H1 (cell line): ENCODE results near the gene CDR2L. TPM values are rescaled to one million over a fixed set of nuclear protein-coding genes. Genes with fewer than 3 reads are reported as not detected.

Experiments
- CTCF ChIA-PET: fragments of 300-600 bp; sonication (Branson Sonifier 250); formaldehyde crosslinking; loops from one replicate; lab custom pipeline; 2021; ENCODE audit not compliant: partially characterized antibody; lab: Charles Lee
- POLR2A ChIA-PET: fragments of 300-600 bp; sonication (Branson Sonifier 250); formaldehyde crosslinking; loops from one replicate; lab custom pipeline; 2021; ENCODE audit warnings: inconsistent platforms; ENCODE audit not compliant: partially characterized antibody; lab: Charles Lee
- DNase-seq, 2 experiments: peaks; one replicate each; pipeline versions ENCODE4 v3.0.0 to v3.0.0-alpha.2; 2010 to 2022; ENCODE audit warnings: low spot score in 2 of 2, low read depth in 1 of 2, mixed read lengths in 1 of 2
- FAIRE-seq: peaks from 2 replicates; lab custom pipeline; 2011; peaks lifted over from hg19 to GRCh38; lab: Jason Lieb, UNC
- H2AFZ ChIP-seq: 2 replicates; pipeline ENCODE4 v1.8.1; 2012; ENCODE audit warnings: low read length, inconsistent platforms
- H2AK5ac ChIP-seq: 2 replicates; pipeline ENCODE4 v1.6.1; 2013; ENCODE audit warnings: low read depth, low read length
- H2BK120ac ChIP-seq: replicated peaks from 2 replicates; pipeline ENCODE3; 2013; ENCODE audit warnings: low read depth, low read length, inconsistent platforms
- H2BK12ac ChIP-seq: 2 replicates; pipeline ENCODE4 v1.6.1; 2013; ENCODE audit warnings: low read depth, low read length
- H2BK15ac ChIP-seq: 2 replicates; pipeline ENCODE4 v1.6.1; 2013; ENCODE audit warnings: low read length
- H2BK20ac ChIP-seq: 2 replicates; pipeline ENCODE4 v1.6.1; 2013; ENCODE audit warnings: low read length
- H2BK5ac ChIP-seq: 2 replicates; pipeline ENCODE4 v1.6.1; 2013; ENCODE audit warnings: low read depth, low read length
- H3K14ac ChIP-seq: 2 replicates; pipeline ENCODE4 v1.6.1; 2013; ENCODE audit warnings: inconsistent platforms; ENCODE audit not compliant: insufficient read length
- H3K18ac ChIP-seq: 2 replicates; pipeline ENCODE4 v1.6.1; 2013; ENCODE audit warnings: low read length; ENCODE audit errors: extremely low read depth
- H3K23ac ChIP-seq: 2 replicates; pipeline ENCODE4 v1.6.1; 2013; ENCODE audit warnings: inconsistent platforms; ENCODE audit not compliant: insufficient read length
- H3K23me2 ChIP-seq: 2 replicates; pipeline ENCODE4 v1.6.1; 2013; ENCODE audit warnings: low read depth, low read length
- H3K27ac ChIP-seq: 2 replicates; pipeline ENCODE4 v1.6.1; 2011; ENCODE audit warnings: low read depth, low read length, inconsistent platforms
- H3K27me3 ChIP-seq, 4 experiments: replicated peaks in 1 of 4; 1 replicate in 1 of 4; 2 replicates in 3 of 4; pipeline versions ENCODE4 v1.6.1 to v1.8.1; 2011 to 2013; ENCODE audit warnings: low read length in 3 of 4, mild to moderate bottlenecking in 3 of 4, inconsistent platforms in 2 of 4, mixed read lengths in 2 of 4, moderate library complexity in 1 of 4; ENCODE audit not compliant: control insufficient read depth in 3 of 4, insufficient read depth in 3 of 4; ENCODE audit errors: extremely low read depth in 1 of 4
- H3K36me3 ChIP-seq, 4 experiments: 2 replicates each; pipeline versions ENCODE4 v1.6.1 to v1.8.1; 2011 to 2013; ENCODE audit warnings: mild to moderate bottlenecking in 4 of 4, low read length in 3 of 4, moderate library complexity in 2 of 4, control low read depth in 1 of 4, inconsistent platforms in 1 of 4; ENCODE audit not compliant: insufficient read depth in 4 of 4, control insufficient read depth in 2 of 4
- H3K4ac ChIP-seq: replicated peaks from 2 replicates; pipeline ENCODE3; 2013; ENCODE audit warnings: low read length, low read depth, mixed read lengths, inconsistent platforms; ENCODE audit not compliant: insufficient read length
- H3K4me1 ChIP-seq, 4 experiments: replicated peaks in 1 of 4; 1 replicate in 1 of 4; 2 replicates in 3 of 4; pipeline versions ENCODE4 v1.6.1 to v1.8.1; 2011 to 2013; ENCODE audit warnings: low read length in 3 of 4, inconsistent platforms in 2 of 4, mixed read lengths in 1 of 4; ENCODE audit not compliant: insufficient read depth in 4 of 4, control insufficient read depth in 3 of 4
- H3K4me2 ChIP-seq, 2 experiments: 2 replicates each; pipeline versions ENCODE4 v1.6.1 to v1.8.1; 2011 to 2013; ENCODE audit warnings: low read depth in 2 of 2, low read length in 2 of 2, control low read depth in 1 of 2, inconsistent platforms in 1 of 2, mild to moderate bottlenecking in 1 of 2; ENCODE audit not compliant: insufficient read depth in 1 of 2
- H3K4me3 ChIP-seq, 4 experiments: fragments of 200-600, 300-600 bp in 1 of 4; sonication (generic), shearing (Covaris generic), sonication (Bioruptor Twin) in 1 of 4; 2 replicates each; pipeline versions ENCODE4 v1.5.1 to v1.8.1; 2011 to 2016; ENCODE audit warnings: low read length in 4 of 4, low read depth in 3 of 4, control low read depth in 2 of 4, inconsistent platforms in 2 of 4, mild to moderate bottlenecking in 2 of 4, mixed read lengths in 1 of 4, moderate library complexity in 1 of 4; ENCODE audit not compliant: insufficient read depth in 2 of 4; ENCODE audit errors: extremely low read depth in 1 of 4
- H3K56ac ChIP-seq: replicated peaks from 2 replicates; pipeline ENCODE3; 2013; ENCODE audit warnings: low read depth, mild to moderate bottlenecking, mixed read lengths, low read length, inconsistent platforms; ENCODE audit not compliant: insufficient read length
- H3K79me1 ChIP-seq: 2 replicates; pipeline ENCODE4 v1.6.1; 2013; ENCODE audit warnings: low read depth, low read length, control low read depth
- H3K79me2 ChIP-seq, 2 experiments: 2 replicates each; pipeline versions ENCODE4 v1.6.1 to v1.8.1; 2012 to 2013; ENCODE audit warnings: low read length in 2 of 2, mild to moderate bottlenecking in 2 of 2, inconsistent platforms in 1 of 2; ENCODE audit not compliant: insufficient read depth in 2 of 2, control insufficient read depth in 1 of 2
- H3K9ac ChIP-seq, 4 experiments: replicated peaks in 1 of 4; 1 replicate in 1 of 4; 2 replicates in 3 of 4; pipeline versions ENCODE4 v1.6.1 to v1.8.1; 2011 to 2013; ENCODE audit warnings: low read depth in 3 of 4, low read length in 3 of 4, control low read depth in 2 of 4, mild to moderate bottlenecking in 2 of 4, moderate library complexity in 2 of 4, inconsistent platforms in 1 of 4; ENCODE audit errors: extremely low read depth in 1 of 4
- H3K9me3 ChIP-seq, 2 experiments: 2 replicates each; pipeline versions ENCODE4 v1.6.1 to v1.8.1; 2012 to 2013; ENCODE audit warnings: mild to moderate bottlenecking in 2 of 2, moderate library complexity in 2 of 2, control low read depth in 1 of 2, inconsistent platforms in 1 of 2, low read depth in 1 of 2, low read length in 1 of 2, mixed read lengths in 1 of 2; ENCODE audit not compliant: insufficient read depth in 2 of 2
- H4K20me1 ChIP-seq, 2 experiments: replicated peaks in 1 of 2; 2 replicates each; pipeline versions ENCODE3 to v1.8.1; 2011 to 2013; ENCODE audit warnings: inconsistent platforms in 2 of 2, low read length in 2 of 2, mild to moderate bottlenecking in 1 of 2; ENCODE audit not compliant: insufficient read depth in 2 of 2, control insufficient read depth in 1 of 2
- H4K5ac ChIP-seq: 2 replicates; pipeline ENCODE4 v1.6.1; 2013; ENCODE audit warnings: low read length, low read depth, mixed read lengths, inconsistent platforms; ENCODE audit not compliant: insufficient read length
- H4K8ac ChIP-seq: 2 replicates; pipeline ENCODE4 v1.8.0; 2013; ENCODE audit warnings: mild to moderate bottlenecking, moderate library complexity, low read length, inconsistent platforms; ENCODE audit not compliant: insufficient read depth; ENCODE audit errors: extremely low read depth
- H4K91ac ChIP-seq: replicated peaks from 2 replicates; pipeline ENCODE3; 2013; ENCODE audit warnings: low read length, mixed read lengths, inconsistent platforms; ENCODE audit not compliant: insufficient read length
- BRCA1 ChIP-seq: IDR thresholded peaks from 2 replicates; pipeline ENCODE4 v1.6.1; 2012; ENCODE audit warnings: low read depth, low read length, improper control_type of control experiment
- CHD2 ChIP-seq: IDR thresholded peaks from 2 replicates; pipeline ENCODE4 v1.6.1; 2012; ENCODE audit warnings: low read length, improper control_type of control experiment
- GTF2F1 ChIP-seq: IDR thresholded peaks from 2 replicates; pipeline ENCODE4 v1.6.1; 2012; ENCODE audit warnings: low read depth, low read length, improper control_type of control experiment, borderline replicate concordance
- HDAC6 ChIP-seq: IDR thresholded peaks from one replicate; pipeline ENCODE4 v1.7.1; 2012; ENCODE audit warnings: low read depth, mild to moderate bottlenecking, inconsistent platforms, low read length, moderate library complexity
- KDM5A ChIP-seq: fragments of 200-600 bp; IDR thresholded peaks from 2 replicates; pipeline ENCODE4 v1.7.1; 2012; ENCODE audit warnings: mild to moderate bottlenecking, low read length, inconsistent platforms, mixed read lengths
- POLR2AphosphoS5 ChIP-seq: IDR thresholded peaks from 2 replicates; pipeline ENCODE4 v1.6.1; 2011; ENCODE audit warnings: low read depth, low read length
- SAP30 ChIP-seq: fragments of 300-600 bp; sonication (generic); IDR thresholded peaks from 2 replicates; pipeline ENCODE4 v1.7.1; 2012; ENCODE audit warnings: low read length, moderate library complexity, mild to moderate bottlenecking, inconsistent platforms; ENCODE audit not compliant: insufficient read depth, insufficient replicate concordance
- SP1 ChIP-seq: IDR thresholded peaks from 2 replicates; pipeline ENCODE4 v1.6.1; 2011; ENCODE audit warnings: low read depth, low read length
- TAF1 ChIP-seq: IDR thresholded peaks from 2 replicates; pipeline ENCODE4 v1.6.1; 2011; ENCODE audit warnings: mild to moderate bottlenecking, low read depth, low read length
- TEAD4 ChIP-seq: IDR thresholded peaks from 2 replicates; pipeline ENCODE4 v1.6.1; 2012; ENCODE audit warnings: low read depth, low read length, inconsistent platforms, mixed read lengths
- WGBS, 2 experiments: shearing (Covaris generic) in 1 of 2; methylation state at CpG; one replicate each; pipeline versions ENCODE4 v1.1.6 to v1.1.7; 2013 to 2015; ENCODE audit warnings: low lambda C conversion rate in 2 of 2, mixed read lengths in 2 of 2, inconsistent platforms in 1 of 2, low coverage in 1 of 2, missing lambda C conversion rate in 1 of 2; ENCODE audit not compliant: insufficient replicate concordance in 2 of 2, insufficient coverage in 1 of 2, insufficient read length in 1 of 2; ENCODE audit errors: extremely low coverage in 1 of 2, missing lambda C conversion rate in 1 of 2; 5-methylcytosine and 5-hydroxymethylcytosine counted together
- polyA plus RNA-seq, 7 experiments: library from polyadenylated mRNA; depleted of rRNA in 3 of 7; stranded (reverse) in 5 of 7; unstranded in 2 of 7; fragments of >200 nt in 5 of 7; fragments of 200-250 nt in 2 of 7; gene quantifications; 1 replicate in 5 of 7; 2 replicates in 1 of 7; 4 replicates in 1 of 7; pipeline versions ENCODE4 v1.2.1 to v1.2.3, GENCODE V29; 2011 to 2013; ENCODE audit warnings: missing spikeins in 2 of 7, mixed read lengths in 2 of 7
- total RNA-seq: library from RNA; stranded (reverse); fragmentation: NEBNext Ultra II Directional; extraction: Animal tissue kit (Norgen Biotek cat#: 25700); gene quantifications from 2 replicates; pipeline ENCODE4 v1.2.1, GENCODE V29; 2021
- TF ChIP-seq, protein P1 (sequence below): IDR thresholded peaks from 2 replicates; pipeline ENCODE4 v1.6.1; 2011; ENCODE audit warnings: low read length, improper control_type of control experiment

CDR2L gene
- total and polyA plus RNA-seq, 2 of the 8 experiments (the other 6 are each of a cell fraction or from before 2014, with no cell fraction given) = 20.4 to 38.1 TPM

DNA sequence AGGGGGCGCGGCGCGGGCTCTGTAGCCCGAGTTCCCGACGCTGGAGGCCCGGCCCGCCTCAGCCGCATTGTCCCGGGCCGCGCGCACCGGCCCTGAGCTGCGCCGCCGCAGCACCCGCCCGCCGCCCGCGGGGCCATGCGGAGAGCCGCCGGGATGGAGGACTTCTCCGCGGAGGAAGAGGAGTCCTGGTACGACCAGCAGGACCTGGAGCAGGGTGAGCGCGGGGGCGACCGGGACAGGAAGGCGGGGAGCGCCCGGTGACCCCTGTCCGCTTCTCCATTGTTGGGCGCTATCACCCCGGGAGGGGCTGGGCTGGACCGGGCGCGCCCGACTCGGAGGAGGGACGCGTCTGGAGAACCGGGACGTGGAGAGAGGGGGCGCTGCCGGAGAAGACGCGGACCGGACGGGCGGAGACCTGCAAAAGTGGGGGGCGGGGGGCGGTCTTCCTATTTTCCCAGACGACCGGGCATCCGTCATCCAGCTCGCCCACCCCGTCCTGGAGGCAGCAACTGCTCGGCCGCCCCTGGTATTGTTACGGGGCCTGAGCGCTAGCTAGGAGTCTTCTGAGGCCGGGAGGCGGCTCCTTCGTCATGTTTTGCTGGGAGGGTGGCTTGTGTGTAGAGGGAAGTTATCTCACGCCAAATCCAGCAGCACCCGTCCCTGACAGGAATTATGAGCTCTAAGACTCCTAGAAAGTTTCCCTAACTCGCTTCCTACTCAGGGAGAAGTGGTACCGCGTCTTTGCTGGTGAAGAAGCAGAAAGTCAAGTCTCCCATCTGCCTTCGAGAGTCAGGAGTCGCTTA lies 678 bp downstream of the CDR2L start:
- DNase-seq (peak in 1 of 2 experiments; percentile 81), FAIRE-seq (no peak)
- H3K27ac ChIP-seq = peak overlapping the region; percentile 61; the same call in 1 of the 2 replicates
- H3K27me3 ChIP-seq = no peaks in the 10 kb centered on the region
- POLR2A ChIA-PET = interaction anchor here (0.6 to 7.8 kb wide), 19 partner anchors 9 to 382 kb away, joined by 3 to 87 read pairs (median 4); partner anchors contain the start of genes HID1 and MRPL58
- H3K4ac ChIP-seq = no peak overlapping the region
- H4K5ac ChIP-seq = peak overlapping the region; percentile 57
- peak overlapping the region; percentile 94; the same call in 1 of the 2 replicates for H4K8ac ChIP-seq
- H3K14ac ChIP-seq = no peak overlapping the region
- H3K36me3 ChIP-seq = no peaks in the 10 kb centered on the region; a peak in 1 of 8 replicates
- H2AK5ac ChIP-seq = no peak overlapping the region
- H3K79me2 ChIP-seq = peaks cover 0 to 17% of the 10 kb centered on the region in 2 experiments; a peak in 1 of 4 replicates
- H2BK120ac ChIP-seq = no peak overlapping the region
- peaks cover 10% of the 10 kb centered on the region; the same call in 1 of the 2 replicates for H3K23me2 ChIP-seq
- H3K4me3 ChIP-seq = peak overlapping the region; percentile 82 to 93 (median 84)
- no peak overlapping the region for H2BK15ac ChIP-seq
- 0 out of 2 replicates have a peak overlapping the region, but pooled peaks have one; percentile 42 for H2AFZ ChIP-seq
- H4K20me1 ChIP-seq = peaks cover 4 to 9% of the 10 kb centered on the region in 2 experiments
- no peak overlapping the region for H2BK5ac ChIP-seq
- CTCF ChIA-PET = interaction anchor here (0.6 to 5.7 kb wide), 16 partner anchors 12 to 143 kb away, joined by 3 to 74 read pairs (median 6); partner anchors contain the start of genes HID1, MRPL58, NT5C and OTOP2
- H3K9me3 ChIP-seq = no peaks in the 10 kb centered on the region
- H3K23ac ChIP-seq = no peak overlapping the region
- H3K18ac ChIP-seq = peak overlapping the region; percentile 60; the same call in 1 of the 2 replicates
- 4% methylated on average over 61 of the region's 76 CpGs; no CpG with 5 or more reads in 1 of the 2 experiments for WGBS, 2 experiments
- peak overlapping the region; percentile 46 for H3K56ac ChIP-seq
- H2BK20ac ChIP-seq = no peak overlapping the region
- H3K79me1 ChIP-seq = no peaks in the 10 kb centered on the region
- H3K4me1 ChIP-seq = peaks cover 0 to 7% (median 6%) of the 10 kb centered on the region in 4 experiments; a peak in 6 of 7 replicates
- peak overlapping the region; percentile 30 to 92 (median 61) for H3K9ac ChIP-seq
- H2BK12ac ChIP-seq = no peak overlapping the region
- H4K91ac ChIP-seq = no peak overlapping the region
- peak overlapping the region; percentile 84 to 94 for H3K4me2 ChIP-seq
- TF ChIP-seq, protein P1, sequence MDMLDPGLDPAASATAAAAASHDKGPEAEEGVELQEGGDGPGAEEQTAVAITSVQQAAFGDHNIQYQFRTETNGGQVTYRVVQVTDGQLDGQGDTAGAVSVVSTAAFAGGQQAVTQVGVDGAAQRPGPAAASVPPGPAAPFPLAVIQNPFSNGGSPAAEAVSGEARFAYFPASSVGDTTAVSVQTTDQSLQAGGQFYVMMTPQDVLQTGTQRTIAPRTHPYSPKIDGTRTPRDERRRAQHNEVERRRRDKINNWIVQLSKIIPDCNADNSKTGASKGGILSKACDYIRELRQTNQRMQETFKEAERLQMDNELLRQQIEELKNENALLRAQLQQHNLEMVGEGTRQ = no peak
- no peak for TF ChIP-seq SP1
- no peak for TF ChIP-seq SAP30
- no peak for TF ChIP-seq TAF1
- no peak for TF ChIP-seq HDAC6
- TF ChIP-seq BRCA1 = no peak
- no peak for TF ChIP-seq CHD2
- no peak for TF ChIP-seq GTF2F1
- TF ChIP-seq TEAD4 = no peak
- TF ChIP-seq POLR2AphosphoS5 = peak; percentile 24
- no peak for TF ChIP-seq KDM5A
